Measurements from ENCODE around the gene TNS3. TPM values are rescaled to one million over a fixed set of nuclear protein-coding genes. Genes with fewer than 3 reads are reported as not detected.

The TNS3 gene
- total and polyA plus RNA-seq, 4 donors: 40.5 to 140 (median 86.7) TPM

- peak overlapping the region in 1 of 2 donors; percentile 73 for H3K27ac ChIP-seq (ENCODE audit: low read depth in 1 of 2, low read length in 2 of 2)
- H3K9me3 ChIP-seq (ENCODE audit: control insufficient read depth, low read length): no peaks in the 10 kb centered on the region
- H3K4me1 ChIP-seq (ENCODE audit: control insufficient read depth in 1 of 2, insufficient read depth in 2 of 2, low read length in 2 of 2): peaks cover 0 to 2% of the 10 kb centered on the region in 2 donors
- H3K4me3 ChIP-seq (ENCODE audit: low read length in 2 of 2): no peak overlapping the region
- H3K27me3 ChIP-seq (ENCODE audit: control insufficient read depth in 1 of 2, insufficient read depth in 2 of 2, low read length in 1 of 2): no peaks in the 10 kb centered on the region
- intact Hi-C loops (cut with DNase I): loop anchor here in 1 of 2 donors (5.0 kb wide), 1 partner anchor 99 kb away; the partner anchor contains the start of gene TNS3
- WGBS, 2 donors: 9 to 13% methylated on average over 16 of the region's 16 CpGs
- no peaks in the 10 kb centered on the region for H3K36me3 ChIP-seq (ENCODE audit: control insufficient read depth in 1 of 2, insufficient read depth in 2 of 2, low read length in 1 of 2)
- DNase-seq (peak; percentile 48 to 55), ATAC-seq (ENCODE audit: low FRiP score) (no peak)
Observed at GRCh38 chr7:47483604-47484273, 98.2 kb downstream of the TNS3 start.

- ATAC-seq (ENCODE audit: low FRiP score) (peak; percentile 76), DNase-seq (peak; percentile 76 to 90)
- intact Hi-C loops (cut with DNase I): loop anchor here in 1 of 2 donors (5.0 kb wide), 1 partner anchor 100 kb away; the partner anchor contains the start of gene TNS3
- H3K27me3 ChIP-seq (ENCODE audit: control insufficient read depth in 1 of 2, insufficient read depth in 2 of 2, low read length in 1 of 2): no peaks in the 10 kb centered on the region
- peaks cover 0 to 2% of the 10 kb centered on the region in 2 donors for H3K4me1 ChIP-seq (ENCODE audit: control insufficient read depth in 1 of 2, insufficient read depth in 2 of 2, low read length in 2 of 2)
- no peaks in the 10 kb centered on the region for H3K9me3 ChIP-seq (ENCODE audit: control insufficient read depth, low read length)
- H3K27ac ChIP-seq (ENCODE audit: low read depth in 1 of 2, low read length in 2 of 2): peak overlapping the region; percentile 57 to 100
- no peaks in the 10 kb centered on the region for H3K36me3 ChIP-seq (ENCODE audit: control insufficient read depth in 1 of 2, insufficient read depth in 2 of 2, low read length in 1 of 2)
- no peak overlapping the region for H3K4me3 ChIP-seq (ENCODE audit: low read length in 2 of 2)
- 8 to 10% methylated on average over 15 of the region's 15 CpGs for WGBS, 2 donors
Observed at GRCh38 chr7:47482013-47482875, 99.7 kb downstream of the TNS3 start.

- no peaks in the 10 kb centered on the region for H3K27me3 ChIP-seq (ENCODE audit: control insufficient read depth in 1 of 2, insufficient read depth in 2 of 2, low read length in 1 of 2)
- intact Hi-C loops (cut with DNase I): loop anchor here in 1 of 2 donors (5.0 kb wide), 1 partner anchor 101 kb away; the partner anchor contains the start of gene TNS3
- peaks cover 0 to 2% of the 10 kb centered on the region in 2 donors for H3K4me1 ChIP-seq (ENCODE audit: control insufficient read depth in 1 of 2, insufficient read depth in 2 of 2, low read length in 2 of 2)
- ATAC-seq (ENCODE audit: low FRiP score) (no peak), DNase-seq (no peak)
- H3K4me3 ChIP-seq (ENCODE audit: low read length in 2 of 2): no peak overlapping the region
- no peaks in the 10 kb centered on the region for H3K9me3 ChIP-seq (ENCODE audit: control insufficient read depth, low read length)
- 54 to 56% methylated on average over 7 of the region's 7 CpGs for WGBS, 2 donors
- peak overlapping the region; percentile 57 to 100 for H3K27ac ChIP-seq (ENCODE audit: low read depth in 1 of 2, low read length in 2 of 2)
- no peaks in the 10 kb centered on the region for H3K36me3 ChIP-seq (ENCODE audit: control insufficient read depth in 1 of 2, insufficient read depth in 2 of 2, low read length in 1 of 2)
Observed at GRCh38 chr7:47481541-47482012, 100.3 kb downstream of the TNS3 start.

- intact Hi-C loops (cut with DNase I): loop anchor here in 1 of 2 donors (5.0 kb wide), 1 partner anchor 101 kb away; the partner anchor contains the start of gene TNS3
- Histone ChIP-seq H3K27ac (ENCODE audit: low read depth in 1 of 2, low read length in 2 of 2) (peak overlapping the region; percentile 57 to 100), H3K9me3 (ENCODE audit: control insufficient read depth, low read length) (no peaks in the 10 kb centered on the region), H3K27me3 (ENCODE audit: control insufficient read depth in 1 of 2, insufficient read depth in 2 of 2, low read length in 1 of 2) (no peaks in the 10 kb centered on the region), H3K4me1 (ENCODE audit: control insufficient read depth in 1 of 2, insufficient read depth in 2 of 2, low read length in 2 of 2) (peaks cover 0 to 2% of the 10 kb centered on the region in 2 donors), H3K36me3 (ENCODE audit: control insufficient read depth in 1 of 2, insufficient read depth in 2 of 2, low read length in 1 of 2) (no peaks in the 10 kb centered on the region), H3K4me3 (ENCODE audit: low read length in 2 of 2) (no peak overlapping the region)
- no peak for ATAC-seq (ENCODE audit: low FRiP score)
- peak in 1 of 2 donors; percentile 30 for DNase-seq
- WGBS, 2 donors: 86 to 91% methylated on average over 12 of the region's 12 CpGs
Observed at GRCh38 chr7:47480576-47481538, 101.1 kb downstream of the TNS3 start.

GRCh38 chr7:47479821-47480575, 101.9 kb downstream of the TNS3 start:
- WGBS, 2 donors: 76% methylated on average over 12 of the region's 12 CpGs
- no peaks in the 10 kb centered on the region for H3K27me3 ChIP-seq (ENCODE audit: control insufficient read depth in 1 of 2, insufficient read depth in 2 of 2, low read length in 1 of 2)
- DNase-seq: peak in 1 of 2 donors; percentile 52
- peak overlapping the region in 1 of 2 donors; percentile 53 for H3K27ac ChIP-seq (ENCODE audit: low read depth in 1 of 2, low read length in 2 of 2)
- H3K36me3 ChIP-seq (ENCODE audit: control insufficient read depth in 1 of 2, insufficient read depth in 2 of 2, low read length in 1 of 2): no peaks in the 10 kb centered on the region
- H3K4me3 ChIP-seq (ENCODE audit: low read length in 2 of 2): no peak overlapping the region
- intact Hi-C loops (cut with DNase I): loop anchor here in 1 of 2 donors (5.0 kb wide), 1 partner anchor 102 kb away; the partner anchor contains the start of gene TNS3
- no peak for ATAC-seq (ENCODE audit: low FRiP score)
- H3K9me3 ChIP-seq (ENCODE audit: control insufficient read depth, low read length): no peaks in the 10 kb centered on the region
- peaks cover 0 to 2% of the 10 kb centered on the region in 2 donors for H3K4me1 ChIP-seq (ENCODE audit: control insufficient read depth in 1 of 2, insufficient read depth in 2 of 2, low read length in 2 of 2)

- intact Hi-C loops (cut with DNase I): no loop called here
- Histone ChIP-seq H3K36me3 (ENCODE audit: control insufficient read depth in 1 of 2, insufficient read depth in 2 of 2, low read length in 1 of 2) (no peaks in the 10 kb centered on the region), H3K9me3 (ENCODE audit: control insufficient read depth, low read length) (no peaks in the 10 kb centered on the region), H3K4me3 (ENCODE audit: low read length in 2 of 2) (no peak overlapping the region), H3K4me1 (ENCODE audit: control insufficient read depth in 1 of 2, insufficient read depth in 2 of 2, low read length in 2 of 2) (peaks cover 0 to 2% of the 10 kb centered on the region in 2 donors), H3K27ac (ENCODE audit: low read depth in 1 of 2, low read length in 2 of 2) (peak overlapping the region in 1 of 2 donors; percentile 53), H3K27me3 (ENCODE audit: control insufficient read depth in 1 of 2, insufficient read depth in 2 of 2, low read length in 1 of 2) (no peaks in the 10 kb centered on the region)
- DNase-seq (peak in 1 of 2 donors; percentile 45), ATAC-seq (ENCODE audit: low FRiP score) (no peak)
- 21 to 26% methylated on average over 17 of the region's 17 CpGs for WGBS, 2 donors
Observed at GRCh38 chr7:47478926-47479711, 102.8 kb downstream of the TNS3 start.

- no peaks in the 10 kb centered on the region for H3K27me3 ChIP-seq (ENCODE audit: control insufficient read depth in 1 of 2, insufficient read depth in 2 of 2, low read length in 1 of 2)
- H3K9me3 ChIP-seq (ENCODE audit: control insufficient read depth, low read length): no peaks in the 10 kb centered on the region
- peaks cover 0 to 2% of the 10 kb centered on the region in 2 donors for H3K4me1 ChIP-seq (ENCODE audit: control insufficient read depth in 1 of 2, insufficient read depth in 2 of 2, low read length in 2 of 2)
- H3K27ac ChIP-seq (ENCODE audit: low read depth in 1 of 2, low read length in 2 of 2): peak overlapping the region in 1 of 2 donors; percentile 37
- H3K4me3 ChIP-seq (ENCODE audit: low read length in 2 of 2): no peak overlapping the region
- no peaks in the 10 kb centered on the region for H3K36me3 ChIP-seq (ENCODE audit: control insufficient read depth in 1 of 2, insufficient read depth in 2 of 2, low read length in 1 of 2)
- ATAC-seq (ENCODE audit: low FRiP score) (no peak), DNase-seq (peak; percentile 63 to 64)
- intact Hi-C loops (cut with DNase I): no loop called here
- WGBS, 2 donors: 5 to 7% methylated on average over 6 of the region's 6 CpGs
Observed at GRCh38 chr7:47478017-47478344, 103.9 kb downstream of the TNS3 start.

All from aorta (tissue), 5 donors.